Peyer's patch (tissue), 4 donors: ENCODE measurements around the gene CACNA2D4. TPM values are rescaled to one million over a fixed set of nuclear protein-coding genes. Genes with fewer than 3 reads are reported as not detected.

Experiments used
- DNase-seq, 3 donors: peaks; one replicate each; pipeline ENCODE4 v3.0.0-alpha.2; 2017 to 2019
- H3K27ac ChIP-seq, 4 donors: fragments of 200-600 bp; sonication (generic); one replicate each; pipeline ENCODE4 v1.5.1; 2016 to 2019
- H3K27me3 ChIP-seq, 2 donors: fragments of 200-600 bp; sonication (generic); one replicate each; pipeline ENCODE4 v1.5.1; 2019
- H3K36me3 ChIP-seq, 3 donors: fragments of 200-600 bp; sonication (generic); one replicate each; pipeline ENCODE4 v1.5.1; 2016 to 2019
- H3K4me1 ChIP-seq, 4 donors: fragments of 200-600 bp; sonication (generic); one replicate each; pipeline ENCODE4 v1.5.1; 2016 to 2019
- H3K4me3 ChIP-seq, 4 donors: fragments of 200-600 bp; sonication (generic); 1 replicate in 3 of 4; 2 replicates in 1 of 4; pipeline ENCODE4 v1.5.1; 2016 to 2019; ENCODE audit warnings: mild to moderate bottlenecking in 1 of 4
- H3K9me3 ChIP-seq, 4 donors: fragments of 200-600 bp; sonication (generic); one replicate each; pipeline ENCODE4 v1.5.1; 2016 to 2019; ENCODE audit warnings: mild to moderate bottlenecking in 1 of 4
- CTCF ChIP-seq, 6 experiments: fragments of 450-650 bp in 4 of 6; fragments of 200-600 bp in 2 of 6; sonication (generic) in 1 of 6; IDR thresholded peaks; one replicate each; pipeline ENCODE4 v1.5.1; 2017 to 2019; ENCODE audit warnings: antibody characterized with exemption in 6 of 6, mild to moderate bottlenecking in 3 of 6, moderate library complexity in 1 of 6
- POLR2A ChIP-seq, 2 donors: fragments of 450-650 bp; IDR thresholded peaks; one replicate each; pipeline ENCODE4 v1.5.1; 2017; ENCODE audit warnings: antibody characterized with exemption in 2 of 2, mild to moderate bottlenecking in 2 of 2, moderate library complexity in 2 of 2
- total RNA-seq, 4 donors: library from RNA; depleted of rRNA; stranded (reverse); fragments of >200 nt; gene quantifications; one replicate each; pipeline ENCODE4 v1.1.0, GENCODE V29; 2016

Gene CACNA2D4
- total RNA-seq, 4 donors from 2014 or later, result 9.5 to 19.3 (median 12.3) TPM

- peak overlapping the region in 3 of 4 donors; percentile 20 to 56 (median 52) for H3K27ac ChIP-seq
- no peak overlapping the region for H3K4me3 ChIP-seq
- no peaks in the 10 kb centered on the region for H3K36me3 ChIP-seq
- no peak for TF ChIP-seq CTCF (IDR thresholded peaks at IDR 0.05)
- no peaks in the 10 kb centered on the region for H3K27me3 ChIP-seq
- H3K9me3 ChIP-seq, result no peaks in the 10 kb centered on the region
- DNase-seq, result peak in 2 of 3 donors; percentile 46 to 64
- H3K4me1 ChIP-seq, result no peaks in the 10 kb centered on the region
Observed at GRCh38 chr12:1812650-1813302, 105.7 kb downstream of the CACNA2D4 start.

DNA sequence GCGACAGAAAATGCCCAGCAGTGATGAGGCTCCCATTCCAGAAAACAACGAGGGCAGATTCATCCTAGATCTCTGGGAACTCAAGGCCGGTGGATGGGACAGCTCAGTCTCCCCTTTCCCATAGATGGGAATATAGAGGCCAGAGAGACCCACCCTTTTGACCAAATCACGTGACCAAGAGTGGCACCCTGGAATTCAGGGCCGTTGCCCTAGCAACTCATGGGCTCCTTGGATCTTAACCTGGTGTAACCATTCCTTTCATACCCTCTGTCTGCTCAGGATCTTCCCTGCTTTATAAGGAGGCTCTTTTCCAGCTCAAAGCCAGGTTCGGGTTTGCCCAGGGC, 106.5 kb downstream of the CACNA2D4 start:
- DNase-seq, result no peak
- Histone ChIP-seq H3K27ac (peak overlapping the region; percentile 10 to 59 (median 38)), H3K4me3 (no peak overlapping the region), H3K4me1 (no peaks in the 10 kb centered on the region), H3K27me3 (no peaks in the 10 kb centered on the region), H3K36me3 (no peaks in the 10 kb centered on the region), H3K9me3 (no peaks in the 10 kb centered on the region)
- TF ChIP-seq POLR2A (IDR thresholded peaks at IDR 0.05) (no peak), CTCF (IDR thresholded peaks at IDR 0.05) (no peak)

DNA sequence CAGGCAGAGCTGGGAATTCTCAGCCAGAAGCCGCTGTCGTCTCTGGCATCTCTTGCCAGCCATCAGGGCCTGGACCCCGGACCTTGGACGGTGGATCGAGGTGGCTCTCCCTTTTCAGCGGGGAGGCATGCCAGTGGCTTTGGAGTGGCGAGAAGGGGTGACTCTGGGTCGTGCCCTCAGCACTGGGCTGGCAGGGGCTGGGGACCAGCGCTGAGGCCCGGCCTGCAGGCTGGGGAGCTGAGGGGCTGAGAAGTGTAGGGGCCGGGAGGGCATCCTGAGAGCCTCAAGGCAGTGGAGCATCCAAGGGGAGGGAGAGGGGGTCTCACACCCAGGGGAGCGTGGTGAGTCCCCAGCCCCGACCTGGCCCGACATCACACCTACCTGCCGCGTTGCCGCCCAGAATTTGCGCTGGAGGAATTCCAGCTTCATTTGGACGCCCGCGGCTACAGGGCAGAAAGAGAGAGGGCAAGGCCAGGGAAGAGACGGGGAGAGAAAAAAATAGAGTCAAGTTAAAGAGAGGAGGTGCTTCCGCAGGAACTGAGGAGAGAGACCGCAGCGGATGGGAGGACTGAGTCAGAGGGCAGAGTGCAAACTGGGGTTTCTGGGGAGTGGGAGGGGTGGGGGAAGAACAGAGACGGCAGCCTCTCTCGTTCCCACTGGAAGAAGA, 107.0 kb downstream of the CACNA2D4 start:
- Histone ChIP-seq H3K4me3 (no peak overlapping the region), H3K36me3 (no peaks in the 10 kb centered on the region), H3K27ac (peak overlapping the region; percentile 10 to 59 (median 38)), H3K4me1 (no peaks in the 10 kb centered on the region), H3K9me3 (no peaks in the 10 kb centered on the region), H3K27me3 (no peaks in the 10 kb centered on the region)
- no peak for TF ChIP-seq CTCF (IDR thresholded peaks at IDR 0.05)
- no peak for TF ChIP-seq POLR2A (IDR thresholded peaks at IDR 0.05)
- DNase-seq, result no peak

DNA sequence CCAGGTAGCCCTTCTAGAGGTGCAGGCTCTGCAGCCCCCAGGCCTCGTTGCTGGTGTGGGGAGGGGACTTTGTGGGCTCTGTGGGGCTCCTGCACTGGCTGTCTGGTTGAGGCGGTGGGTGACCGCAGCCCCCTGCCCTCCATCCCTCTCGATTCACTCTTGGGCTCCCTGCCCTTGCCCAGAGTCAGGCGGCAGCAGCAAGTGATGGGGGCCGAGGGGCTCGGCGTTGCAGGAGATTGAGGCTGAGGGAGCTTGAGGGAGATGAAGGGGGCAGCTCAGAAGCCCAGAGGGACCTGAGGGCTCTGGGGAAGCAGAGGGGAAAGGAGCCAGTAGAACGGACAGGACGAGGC, 107.5 kb downstream of the CACNA2D4 start:
- Histone ChIP-seq H3K9me3 (no peaks in the 10 kb centered on the region), H3K27me3 (no peaks in the 10 kb centered on the region), H3K27ac (no peak overlapping the region)

DNA sequence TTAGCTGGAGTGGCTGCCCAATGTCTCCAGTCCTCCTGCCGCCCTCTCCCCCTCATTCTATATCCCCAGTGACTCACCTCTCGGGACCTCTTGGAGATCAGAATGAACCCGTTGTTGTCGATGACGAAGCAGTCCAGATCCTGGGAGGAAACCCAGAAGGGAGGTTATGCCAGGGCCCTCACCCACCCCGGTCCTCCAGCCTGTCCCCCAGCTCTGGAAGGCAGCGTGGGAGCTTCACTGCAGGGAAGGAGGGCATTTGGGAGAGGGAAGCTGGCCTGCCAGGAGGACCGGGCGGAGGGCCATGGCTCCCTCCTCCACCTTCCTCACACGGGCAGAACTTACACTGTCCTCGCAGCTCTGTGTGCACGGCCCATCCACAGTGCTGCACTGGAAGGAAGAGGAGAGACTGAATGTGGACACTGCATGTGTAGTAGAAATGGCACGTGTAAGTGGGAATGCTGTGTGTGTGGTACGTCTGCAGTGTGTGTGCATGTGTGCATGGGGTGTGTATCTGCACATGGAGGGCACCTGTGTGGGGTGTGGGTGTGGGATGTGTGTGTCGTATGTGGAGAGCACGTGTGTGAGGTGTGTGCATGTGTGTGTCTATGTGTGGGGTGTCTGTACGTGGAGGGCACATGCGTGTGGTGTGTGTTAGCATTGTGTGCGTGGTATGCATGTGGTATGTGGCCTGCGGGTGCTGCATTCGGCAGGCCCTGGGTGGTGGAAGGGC, 108.1 kb downstream of the CACNA2D4 start:
- no peaks in the 10 kb centered on the region for H3K9me3 ChIP-seq
- TF ChIP-seq CTCF (IDR thresholded peaks at IDR 0.05), result no peak
- H3K36me3 ChIP-seq, result no peaks in the 10 kb centered on the region
- no peak overlapping the region for H3K4me3 ChIP-seq
- H3K27ac ChIP-seq, result no peak overlapping the region
- DNase-seq, result no peak
- H3K4me1 ChIP-seq, result no peaks in the 10 kb centered on the region
- H3K27me3 ChIP-seq, result no peaks in the 10 kb centered on the region

More for the DNA sequence above, 107.5 kb downstream of the CACNA2D4 start:
- no peak for TF ChIP-seq CTCF (IDR thresholded peaks at IDR 0.05)
- Histone ChIP-seq H3K4me1 (no peaks in the 10 kb centered on the region), H3K4me3 (no peak overlapping the region), H3K36me3 (no peaks in the 10 kb centered on the region)
- no peak for DNase-seq
